Neutrophil (primary cell): ENCODE results near the gene MCRIP2.

Experiments used
- H3K27ac ChIP-seq: fragments of 200-600 bp; sonication (generic); 2 replicates; pipeline ENCODE4 v1.5.1; 2016; ENCODE audit warnings: mild to moderate bottlenecking, moderate library complexity
- H3K27me3 ChIP-seq: fragments of 200-600 bp; sonication (generic); 2 replicates; pipeline ENCODE4 v1.6.0; 2016; ENCODE audit warnings: mild to moderate bottlenecking
- H3K36me3 ChIP-seq: fragments of 200-600 bp; sonication (generic); 2 replicates; pipeline ENCODE4 v1.5.1; 2017
- H3K4me1 ChIP-seq, 2 experiments: fragments of 200-600 bp in 1 of 2; sonication (generic) in 1 of 2; 1 replicate in 1 of 2; 2 replicates in 1 of 2; pipeline versions ENCODE4 v1.5.1 to v1.6.1; 2013 to 2016; ENCODE audit warnings: low read depth in 1 of 2, low read length in 1 of 2, mild to moderate bottlenecking in 1 of 2, moderate library complexity in 1 of 2; ENCODE audit not compliant: control insufficient read depth in 1 of 2, insufficient read depth in 1 of 2
- H3K4me3 ChIP-seq, 2 experiments: fragments of 200-600 bp in 1 of 2; sonication (generic) in 1 of 2; 1 replicate in 1 of 2; 2 replicates in 1 of 2; pipeline ENCODE4 v1.5.1; 2013 to 2016; ENCODE audit warnings: low read depth in 1 of 2, low read length in 1 of 2, mild to moderate bottlenecking in 1 of 2, moderate library complexity in 1 of 2
- H3K9me3 ChIP-seq: fragments of 200-600 bp; sonication (generic); 2 replicates; pipeline ENCODE4 v1.5.1; 2016
- TF ChIP-seq, protein P1 (sequence below): fragments of 200-600 bp; sonication (generic); IDR thresholded peaks from 2 replicates; pipeline ENCODE4 v1.5.1; 2016; ENCODE audit warnings: antibody characterized with exemption

The MCRIP2 gene

DNA sequence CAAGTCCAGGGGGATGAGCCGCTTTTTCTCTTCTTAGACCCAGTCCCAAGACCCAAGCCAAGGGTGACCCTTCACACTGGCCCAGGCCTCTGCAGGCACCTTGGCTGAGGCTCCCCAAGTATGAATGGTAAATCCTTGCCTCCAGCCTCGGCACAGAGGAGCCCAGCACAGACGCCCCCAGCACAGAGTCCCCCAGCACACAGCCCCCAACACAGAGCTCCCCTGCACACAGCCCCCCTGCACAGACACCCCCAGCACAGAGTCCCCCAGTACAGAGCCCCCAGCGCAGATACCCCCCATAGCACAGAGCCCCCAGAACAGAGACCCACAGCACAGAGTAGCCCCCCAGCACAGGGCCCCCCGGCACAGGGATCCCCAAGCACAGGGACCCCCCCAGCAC is 1.0 kb upstream of the MCRIP2 start:
- H3K27ac ChIP-seq: no peak overlapping the region
- no peak overlapping the region for H3K4me3 ChIP-seq
- TF ChIP-seq, protein P1, sequence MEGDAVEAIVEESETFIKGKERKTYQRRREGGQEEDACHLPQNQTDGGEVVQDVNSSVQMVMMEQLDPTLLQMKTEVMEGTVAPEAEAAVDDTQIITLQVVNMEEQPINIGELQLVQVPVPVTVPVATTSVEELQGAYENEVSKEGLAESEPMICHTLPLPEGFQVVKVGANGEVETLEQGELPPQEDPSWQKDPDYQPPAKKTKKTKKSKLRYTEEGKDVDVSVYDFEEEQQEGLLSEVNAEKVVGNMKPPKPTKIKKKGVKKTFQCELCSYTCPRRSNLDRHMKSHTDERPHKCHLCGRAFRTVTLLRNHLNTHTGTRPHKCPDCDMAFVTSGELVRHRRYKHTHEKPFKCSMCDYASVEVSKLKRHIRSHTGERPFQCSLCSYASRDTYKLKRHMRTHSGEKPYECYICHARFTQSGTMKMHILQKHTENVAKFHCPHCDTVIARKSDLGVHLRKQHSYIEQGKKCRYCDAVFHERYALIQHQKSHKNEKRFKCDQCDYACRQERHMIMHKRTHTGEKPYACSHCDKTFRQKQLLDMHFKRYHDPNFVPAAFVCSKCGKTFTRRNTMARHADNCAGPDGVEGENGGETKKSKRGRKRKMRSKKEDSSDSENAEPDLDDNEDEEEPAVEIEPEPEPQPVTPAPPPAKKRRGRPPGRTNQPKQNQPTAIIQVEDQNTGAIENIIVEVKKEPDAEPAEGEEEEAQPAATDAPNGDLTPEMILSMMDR: no peak

DNA sequence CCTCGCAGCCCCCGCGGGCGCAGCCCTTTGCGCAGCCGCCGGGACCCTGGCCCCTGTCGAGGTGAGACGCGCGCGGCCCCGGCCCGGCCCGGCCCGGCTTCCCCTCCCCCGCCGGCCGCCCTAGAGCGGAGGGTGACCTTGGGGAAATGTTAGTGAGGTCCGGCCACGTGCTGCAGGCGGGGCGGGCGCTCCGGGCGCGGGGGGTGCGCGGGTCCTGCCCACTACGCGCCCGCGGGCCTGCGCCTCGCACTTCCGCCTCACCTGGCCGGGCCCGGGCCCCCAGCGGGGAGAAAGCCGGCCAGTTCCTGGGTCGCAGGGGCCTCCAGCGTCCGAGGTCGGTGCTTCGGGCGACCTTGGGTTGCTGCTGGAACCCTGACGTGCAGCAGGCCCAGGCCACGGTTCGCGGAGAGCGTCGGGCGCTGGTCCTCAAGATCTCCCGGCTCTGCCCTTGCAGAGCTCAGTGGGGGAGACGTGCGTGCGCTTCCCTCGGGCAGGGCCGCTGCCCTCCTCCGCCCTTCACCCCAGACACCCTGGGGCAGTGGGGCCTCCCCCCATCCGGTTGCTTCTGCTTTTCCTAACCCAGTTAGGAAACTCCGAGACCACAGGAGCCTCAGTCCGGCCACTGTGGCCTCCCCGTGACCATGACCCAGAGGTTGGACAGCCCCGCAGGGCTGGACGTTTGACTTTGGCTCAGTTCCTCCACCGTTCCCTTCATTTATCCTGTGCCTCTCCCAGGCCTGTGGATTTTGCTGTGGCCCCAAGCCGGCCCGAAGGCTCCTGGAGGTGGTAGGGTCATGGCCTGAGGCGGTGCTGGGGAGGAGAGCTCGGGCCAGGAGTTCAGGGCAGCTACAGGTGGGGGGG is 791 bp downstream of the MCRIP2 start:
- H3K4me1 ChIP-seq: peaks cover 27 to 33% of the 10 kb centered on the region in 2 experiments
- H3K36me3 ChIP-seq: no peaks in the 10 kb centered on the region
- peak overlapping the region; percentile 66 to 67 for H3K4me3 ChIP-seq
- no peaks in the 10 kb centered on the region for H3K9me3 ChIP-seq
- no peaks in the 10 kb centered on the region for H3K27me3 ChIP-seq
- TF ChIP-seq, protein P1: no peak
- H3K27ac ChIP-seq: peak overlapping the region; percentile 89

More for the DNA sequence above, 1.0 kb upstream of the MCRIP2 start:
- H3K36me3 ChIP-seq: no peaks in the 10 kb centered on the region
- no peaks in the 10 kb centered on the region for H3K9me3 ChIP-seq
- H3K4me1 ChIP-seq: peaks cover 34 to 48% of the 10 kb centered on the region in 2 experiments
- no peaks in the 10 kb centered on the region for H3K27me3 ChIP-seq

DNA sequence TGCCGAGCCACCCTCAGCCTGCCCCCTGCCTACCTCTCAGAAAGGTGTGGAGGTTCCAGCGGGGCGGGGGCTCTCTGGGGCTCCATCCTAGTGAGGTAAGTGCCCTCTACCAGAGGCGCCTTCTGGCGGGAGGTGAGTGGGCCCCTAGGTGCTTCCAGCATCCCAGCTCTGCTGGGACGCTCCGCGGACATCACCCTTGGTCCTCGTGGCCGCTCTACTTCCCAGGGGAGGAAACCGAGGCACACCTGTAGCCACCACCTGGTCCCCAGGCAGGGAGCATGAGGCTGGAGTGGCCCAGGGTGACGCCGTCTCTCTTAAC is 1.4 kb downstream of the MCRIP2 start:
- H3K27me3 ChIP-seq: no peaks in the 10 kb centered on the region
- H3K27ac ChIP-seq: peak overlapping the region; percentile 89
- TF ChIP-seq, protein P1: no peak
- H3K36me3 ChIP-seq: no peaks in the 10 kb centered on the region
- H3K4me1 ChIP-seq: peaks cover 26 to 36% of the 10 kb centered on the region in 2 experiments
- no peaks in the 10 kb centered on the region for H3K9me3 ChIP-seq
- H3K4me3 ChIP-seq: peak overlapping the region; percentile 66 to 67

DNA sequence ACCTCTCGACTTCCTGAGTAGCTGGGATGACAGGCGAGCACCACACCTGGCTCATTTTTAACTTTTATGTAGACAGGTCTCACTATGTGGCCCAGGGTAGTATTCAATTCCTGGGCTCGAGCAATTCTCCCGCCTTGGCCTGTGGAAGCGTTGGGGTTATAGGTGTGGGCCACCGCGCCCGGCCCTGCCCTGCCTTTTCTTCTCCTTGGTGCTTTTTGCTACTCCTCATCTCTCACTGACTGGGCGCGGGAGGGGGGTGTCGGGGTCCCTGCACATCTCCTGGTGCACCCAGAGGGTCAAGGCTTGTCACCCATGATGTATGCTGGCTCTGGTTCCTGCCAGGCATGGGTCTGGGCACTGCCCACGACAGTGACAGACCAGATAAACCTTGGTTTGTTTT is 2.9 kb downstream of the MCRIP2 start:
- Histone ChIP-seq H3K4me3 (no peak overlapping the region), H3K9me3 (no peaks in the 10 kb centered on the region), H3K36me3 (no peaks in the 10 kb centered on the region), H3K27me3 (no peaks in the 10 kb centered on the region), H3K27ac (no peak overlapping the region), H3K4me1 (peaks cover 39 to 52% of the 10 kb centered on the region in 2 experiments)
- TF ChIP-seq, protein P1: no peak

DNA sequence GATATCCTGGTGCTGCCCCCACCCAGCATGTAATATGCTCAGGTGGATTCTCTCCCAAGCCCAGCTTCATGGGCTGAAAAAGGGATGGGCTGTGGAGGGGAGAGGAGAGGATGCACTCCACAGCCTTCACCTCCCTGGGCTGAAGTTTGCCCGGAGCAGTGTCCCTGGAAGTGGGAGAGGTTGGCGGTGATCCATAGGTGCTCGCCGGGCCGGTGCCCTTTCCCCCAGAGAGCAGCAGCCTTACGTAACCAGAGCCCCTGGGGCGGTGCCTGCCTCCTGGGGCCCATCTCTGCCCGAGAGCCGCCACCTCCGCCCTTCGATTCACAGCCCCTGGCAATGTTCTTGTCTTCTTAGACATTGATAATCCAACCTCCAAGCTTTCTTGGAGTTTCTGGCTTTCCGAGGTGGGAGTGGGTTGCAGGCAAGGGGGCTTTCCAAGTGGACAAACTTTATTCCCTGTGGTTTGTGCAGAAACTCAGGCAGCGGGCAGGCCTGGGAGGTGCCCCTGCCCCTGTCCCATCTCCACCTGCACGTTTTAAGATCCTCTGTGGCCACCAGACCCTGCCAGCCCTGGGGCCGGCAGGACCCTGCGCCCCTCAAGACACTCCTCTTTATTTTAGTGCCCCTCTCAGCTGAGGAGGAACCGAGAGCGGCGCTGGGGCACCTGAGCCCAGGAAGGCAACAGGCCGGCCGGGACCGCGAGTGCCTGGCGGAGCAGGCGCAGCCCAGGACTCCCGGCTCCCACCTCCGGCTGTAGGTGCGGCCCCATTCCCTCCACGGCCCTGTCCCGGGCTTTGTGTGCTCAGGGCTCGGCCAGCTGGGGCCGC is 4.4 kb downstream of the MCRIP2 start:
- no peaks in the 10 kb centered on the region for H3K9me3 ChIP-seq
- H3K4me1 ChIP-seq: peaks cover 43 to 56% of the 10 kb centered on the region in 2 experiments
- TF ChIP-seq, protein P1: no peak
- H3K36me3 ChIP-seq: no peaks in the 10 kb centered on the region
- H3K27me3 ChIP-seq: no peaks in the 10 kb centered on the region
- H3K27ac ChIP-seq: no peak overlapping the region
- no peak overlapping the region for H3K4me3 ChIP-seq
